ENCODE measurements around the gene PRPF19. TPM values are rescaled to one million over a fixed set of nuclear protein-coding genes. Genes with fewer than 3 reads are reported as not detected.

Gene PRPF19
- total and polyA plus RNA-seq, 2 donors from 2014 or later = 70.7 to 72.1 TPM

- FAIRE-seq = no peak
- H3K9ac ChIP-seq (ENCODE audit: low read length in 3 of 3) = peak overlapping the region in 2 of 3 donors; percentile 65 to 73
These were observed 45.2 kb upstream of the PRPF19 start for GRCh38 chr11:60951606-60951903.

DNA sequence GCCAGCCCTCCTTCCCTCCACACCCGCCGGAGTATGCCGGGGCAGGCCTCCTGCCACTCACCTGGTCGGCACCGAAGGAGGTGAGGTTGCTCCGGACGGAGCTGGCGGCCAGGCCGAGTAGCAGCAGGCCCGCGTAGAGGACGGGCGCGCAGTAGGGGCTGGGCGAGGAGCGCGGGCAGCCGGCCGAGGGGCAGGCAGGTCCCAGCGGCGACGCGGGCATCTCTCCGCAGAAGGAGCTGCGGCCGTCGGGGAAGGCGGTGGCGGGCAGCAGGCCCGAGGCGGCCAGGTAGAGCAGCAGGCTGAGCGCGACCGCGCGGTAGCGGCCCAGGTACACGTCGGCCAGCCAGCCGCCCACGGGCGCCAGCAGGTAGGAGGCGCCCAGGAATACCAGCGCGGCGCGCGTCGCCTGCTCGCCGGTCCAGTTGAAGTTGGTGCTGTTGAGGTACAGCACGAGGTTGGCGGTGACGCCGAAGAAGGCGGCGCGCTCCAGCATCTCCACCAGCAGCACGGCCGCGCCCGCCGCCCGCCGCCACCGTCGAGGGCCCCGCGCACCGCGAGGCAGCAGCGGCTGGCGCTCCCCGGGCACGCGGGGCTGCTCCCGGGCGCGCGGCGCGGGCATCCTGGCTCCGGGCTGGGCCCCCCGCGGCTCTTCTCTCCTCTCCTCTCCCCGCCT, 44.7 kb upstream of the PRPF19 start:
- peak overlapping the region in 2 of 3 donors; percentile 62 to 69 for H3K4me3 ChIP-seq (ENCODE audit: low read length in 3 of 3)
- TF ChIP-seq, protein P1, sequence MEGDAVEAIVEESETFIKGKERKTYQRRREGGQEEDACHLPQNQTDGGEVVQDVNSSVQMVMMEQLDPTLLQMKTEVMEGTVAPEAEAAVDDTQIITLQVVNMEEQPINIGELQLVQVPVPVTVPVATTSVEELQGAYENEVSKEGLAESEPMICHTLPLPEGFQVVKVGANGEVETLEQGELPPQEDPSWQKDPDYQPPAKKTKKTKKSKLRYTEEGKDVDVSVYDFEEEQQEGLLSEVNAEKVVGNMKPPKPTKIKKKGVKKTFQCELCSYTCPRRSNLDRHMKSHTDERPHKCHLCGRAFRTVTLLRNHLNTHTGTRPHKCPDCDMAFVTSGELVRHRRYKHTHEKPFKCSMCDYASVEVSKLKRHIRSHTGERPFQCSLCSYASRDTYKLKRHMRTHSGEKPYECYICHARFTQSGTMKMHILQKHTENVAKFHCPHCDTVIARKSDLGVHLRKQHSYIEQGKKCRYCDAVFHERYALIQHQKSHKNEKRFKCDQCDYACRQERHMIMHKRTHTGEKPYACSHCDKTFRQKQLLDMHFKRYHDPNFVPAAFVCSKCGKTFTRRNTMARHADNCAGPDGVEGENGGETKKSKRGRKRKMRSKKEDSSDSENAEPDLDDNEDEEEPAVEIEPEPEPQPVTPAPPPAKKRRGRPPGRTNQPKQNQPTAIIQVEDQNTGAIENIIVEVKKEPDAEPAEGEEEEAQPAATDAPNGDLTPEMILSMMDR (IDR thresholded peaks at IDR 0.05; ENCODE audit: borderline replicate concordance, extremely low read depth, insufficient read depth) = no peak
- H3K36me3 ChIP-seq (ENCODE audit: control insufficient read depth in 2 of 3, insufficient read depth in 3 of 3, low read length in 3 of 3) = no peaks in the 10 kb centered on the region
- intact Hi-C loops (cut with DNase I) = no loop called here
- FAIRE-seq (no peak), DNase-seq (peak in 4 of 5 donors; percentile 21 to 82 (median 49))
- H3K9me3 ChIP-seq (ENCODE audit: control insufficient read depth in 2 of 3, insufficient read depth in 1 of 3, low read length in 3 of 3) = no peaks in the 10 kb centered on the region
- no peaks in the 10 kb centered on the region for H3K27me3 ChIP-seq (ENCODE audit: control insufficient read depth, insufficient read depth, low read length)
- no peak overlapping the region for H3K9ac ChIP-seq (ENCODE audit: low read length in 3 of 3)
- peak overlapping the region in 1 of 2 donors; percentile 87 for H3K27ac ChIP-seq (ENCODE audit: low read depth in 2 of 2, low read length in 2 of 2)
- H3K4me1 ChIP-seq (ENCODE audit: control insufficient read depth in 2 of 3, insufficient read depth in 2 of 3, low read depth in 1 of 3, low read length in 3 of 3) = peaks cover 0 to 2% (median 0%) of the 10 kb centered on the region in 3 donors

More at GRCh38 chr11:60951606-60951903, 45.2 kb upstream of the PRPF19 start:
- DNase-seq = peak in 2 of 5 donors; percentile 54 to 56
- TF ChIP-seq, protein P1 (IDR thresholded peaks at IDR 0.05; ENCODE audit: borderline replicate concordance, extremely low read depth, insufficient read depth) = no peak
- intact Hi-C loops (cut with DNase I) = no loop called here
- Histone ChIP-seq H3K27me3 (ENCODE audit: control insufficient read depth, insufficient read depth, low read length) (no peaks in the 10 kb centered on the region), H3K4me3 (ENCODE audit: low read length in 3 of 3) (peak overlapping the region; percentile 46 to 69 (median 62)), H3K36me3 (ENCODE audit: control insufficient read depth in 2 of 3, insufficient read depth in 3 of 3, low read length in 3 of 3) (no peaks in the 10 kb centered on the region), H3K9me3 (ENCODE audit: control insufficient read depth in 2 of 3, insufficient read depth in 1 of 3, low read length in 3 of 3) (no peaks in the 10 kb centered on the region), H3K4me1 (ENCODE audit: control insufficient read depth in 2 of 3, insufficient read depth in 2 of 3, low read depth in 1 of 3, low read length in 3 of 3) (peaks cover 0 to 2% (median 0%) of the 10 kb centered on the region in 3 donors), H3K27ac (ENCODE audit: low read depth in 2 of 2, low read length in 2 of 2) (peak overlapping the region; percentile 39 to 87)

GRCh38 chr11:60950024-60950423, 43.6 kb upstream of the PRPF19 start:
- Histone ChIP-seq H3K27ac (ENCODE audit: low read depth in 2 of 2, low read length in 2 of 2) (no peak overlapping the region), H3K27me3 (ENCODE audit: control insufficient read depth, insufficient read depth, low read length) (no peaks in the 10 kb centered on the region), H3K4me3 (ENCODE audit: low read length in 3 of 3) (no peak overlapping the region), H3K36me3 (ENCODE audit: control insufficient read depth in 2 of 3, insufficient read depth in 3 of 3, low read length in 3 of 3) (no peaks in the 10 kb centered on the region), H3K9me3 (ENCODE audit: control insufficient read depth in 2 of 3, insufficient read depth in 1 of 3, low read length in 3 of 3) (no peaks in the 10 kb centered on the region), H3K9ac (ENCODE audit: low read length in 3 of 3) (no peak overlapping the region), H3K4me1 (ENCODE audit: control insufficient read depth in 2 of 3, insufficient read depth in 2 of 3, low read depth in 1 of 3, low read length in 3 of 3) (peaks cover 0 to 2% (median 0%) of the 10 kb centered on the region in 3 donors)
- DNase-seq = no peak
- intact Hi-C loops (cut with DNase I) = no loop called here
- TF ChIP-seq, protein P1 (IDR thresholded peaks at IDR 0.05; ENCODE audit: borderline replicate concordance, extremely low read depth, insufficient read depth) = no peak
- FAIRE-seq = no peak
